GM23248 (cell line): ENCODE data around the gene LRP1. TPM values are rescaled to one million over a fixed set of nuclear protein-coding genes. Genes with fewer than 3 reads are reported as not detected.

Experiments
- DNase-seq: peaks from one replicate; pipeline ENCODE4 v3.0.0-alpha.2; 2015
- H2AFZ ChIP-seq: fragments of 200-600 bp; sonication (generic); 2 replicates; pipeline ENCODE4 v1.6.1; 2016; ENCODE audit warnings: antibody characterized with exemption
- H3F3A ChIP-seq: fragments of 200-600 bp; sonication (generic); 2 replicates; pipeline ENCODE4 v1.6.1; 2016; ENCODE audit warnings: mild to moderate bottlenecking, antibody characterized with exemption, mixed run types; ENCODE audit not compliant: insufficient read depth
- H3K27ac ChIP-seq: fragments of 200-600 bp; sonication (generic); 2 replicates; pipeline ENCODE4 v1.5.1; 2016; ENCODE audit warnings: mild to moderate bottlenecking
- H3K27me3 ChIP-seq: fragments of 200-600 bp; sonication (generic); replicated peaks from 2 replicates; pipeline ENCODE4 v1.6.1; 2016; ENCODE audit warnings: mild to moderate bottlenecking; ENCODE audit not compliant: insufficient read depth
- H3K36me3 ChIP-seq: fragments of 200-600 bp; sonication (generic); 2 replicates; pipeline ENCODE4 v1.6.1; 2016; ENCODE audit warnings: low read depth, mild to moderate bottlenecking
- H3K4me1 ChIP-seq: fragments of 200-600 bp; sonication (generic); 2 replicates; pipeline ENCODE4 v1.6.1; 2016; ENCODE audit warnings: mild to moderate bottlenecking; ENCODE audit not compliant: insufficient read depth
- H3K4me2 ChIP-seq: fragments of 200-600 bp; sonication (generic); one replicate; pipeline ENCODE4 v1.6.1; 2016; ENCODE audit warnings: mild to moderate bottlenecking; ENCODE audit not compliant: unreplicated experiment
- H3K4me3 ChIP-seq: fragments of 200-600 bp; sonication (generic); 2 replicates; pipeline ENCODE4 v1.5.1; 2016; ENCODE audit warnings: mild to moderate bottlenecking
- H3K79me2 ChIP-seq: fragments of 200-600 bp; sonication (generic); 2 replicates; pipeline ENCODE4 v1.6.1; 2016; ENCODE audit warnings: mild to moderate bottlenecking; ENCODE audit not compliant: insufficient read depth
- H3K9ac ChIP-seq: fragments of 200-600 bp; sonication (generic); 2 replicates; pipeline ENCODE4 v1.6.1; 2016; ENCODE audit warnings: mild to moderate bottlenecking
- H3K9me2 ChIP-seq: fragments of 200-600 bp; sonication (generic); 2 replicates; pipeline ENCODE4 v1.6.1; 2016; ENCODE audit warnings: mixed run types, mild to moderate bottlenecking, moderate library complexity; ENCODE audit not compliant: insufficient read depth
- H3K9me3 ChIP-seq: fragments of 200-600 bp; sonication (generic); one replicate; pipeline ENCODE4 v1.6.1; 2017; ENCODE audit warnings: low read depth
- H4K20me1 ChIP-seq: fragments of 200-600 bp; sonication (generic); 2 replicates; pipeline ENCODE4 v1.6.0; 2016; ENCODE audit not compliant: insufficient read depth
- EZH2 ChIP-seq: fragments of 200-600 bp; sonication (generic); IDR thresholded peaks from 2 replicates; pipeline ENCODE4 v1.6.1; 2018; ENCODE audit warnings: antibody characterized with exemption, mild to moderate bottlenecking; ENCODE audit not compliant: insufficient read depth, poor library complexity, severe bottlenecking
- EZH2phosphoT487 ChIP-seq: fragments of 200-600 bp; sonication (generic); IDR thresholded peaks from 2 replicates; pipeline ENCODE4 v1.6.1; 2018; ENCODE audit warnings: antibody characterized with exemption, moderate library complexity, mild to moderate bottlenecking, low read depth; ENCODE audit not compliant: insufficient read depth
- WGBS, 2 experiments: methylation state at CpG; one replicate each; pipeline ENCODE4 v1.1.6; 2015 to 2017; ENCODE audit warnings: low lambda C conversion rate in 2 of 2, low coverage in 1 of 2; ENCODE audit errors: missing lambda C conversion rate in 2 of 2; 5-methylcytosine and 5-hydroxymethylcytosine counted together
- in situ Hi-C: fragments of 300-500 bp; cut with MboI; formaldehyde crosslinking; loops from 2 replicates; pipeline ENCODE4 v1.15.0; 2020
- polyA plus RNA-seq: library from polyadenylated mRNA; unstranded; fragments of >200 nt; fragmentation: Nextera tagmentation; extraction: Ambion mirVana; gene quantifications from 2 replicates; pipeline ENCODE4 v1.2.1, GENCODE V29; 2016
- total RNA-seq: library from RNA; depleted of rRNA; stranded (reverse); fragments of >200 nt; shearing (Covaris generic); gene quantifications from 2 replicates; pipeline ENCODE4 v1.2.3, GENCODE V29; 2014

LRP1 gene
- total and polyA plus RNA-seq, 2 experiments from 2014 or later, result 166 to 257 TPM

DNA sequence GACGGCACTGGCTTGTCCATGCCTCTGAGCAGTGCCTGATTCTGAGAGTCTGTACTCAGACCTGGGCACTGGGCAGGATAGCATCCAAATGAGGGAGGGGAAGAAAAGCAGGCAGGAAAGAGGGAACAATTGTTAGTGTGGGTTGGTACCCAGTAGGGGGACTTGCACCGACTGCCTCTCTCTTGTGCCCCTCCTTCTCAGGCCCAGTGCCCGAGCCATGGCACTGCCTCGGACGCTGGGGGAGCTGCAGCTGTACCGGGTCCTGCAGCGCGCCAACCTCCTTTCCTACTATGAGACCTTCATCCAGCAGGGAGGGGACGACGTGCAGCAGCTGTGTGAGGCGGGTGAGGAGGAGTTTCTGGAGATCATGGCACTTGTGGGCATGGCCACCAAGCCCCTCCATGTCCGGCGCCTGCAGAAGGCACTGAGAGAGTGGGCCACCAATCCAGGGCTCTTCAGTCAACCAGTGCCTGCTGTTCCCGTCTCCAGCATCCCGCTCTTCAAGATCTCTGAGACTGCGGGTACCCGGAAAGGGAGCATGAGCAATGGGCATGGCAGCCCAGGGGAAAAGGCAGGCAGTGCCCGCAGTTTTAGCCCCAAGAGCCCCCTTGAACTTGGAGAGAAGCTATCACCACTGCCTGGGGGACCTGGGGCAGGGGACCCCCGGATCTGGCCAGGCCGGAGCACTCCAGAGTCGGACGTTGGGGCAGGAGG, 37.2 kb upstream of the LRP1 start:
- H3K4me3 ChIP-seq, result peak overlapping the region; percentile 93
- H3K4me1 ChIP-seq, result peaks cover 30% of the 10 kb centered on the region
- H3K79me2 ChIP-seq, result peaks cover 42% of the 10 kb centered on the region
- H3K27ac ChIP-seq, result peak overlapping the region; percentile 85
- no peak for TF ChIP-seq EZH2phosphoT487
- no peak for TF ChIP-seq EZH2
- H3K4me2 ChIP-seq, result peak overlapping the region; percentile 86
- peak; percentile 78 for DNase-seq
- no peaks in the 10 kb centered on the region for H3K9me3 ChIP-seq
- no peak overlapping the region for H2AFZ ChIP-seq
- in situ Hi-C loops, result no loop called here
- no peaks in the 10 kb centered on the region for H3K27me3 ChIP-seq
- peak overlapping the region; percentile 89 for H3K9ac ChIP-seq
- H3F3A ChIP-seq, result peaks cover 39% of the 10 kb centered on the region
- H3K36me3 ChIP-seq, result peaks cover 26% of the 10 kb centered on the region
- H4K20me1 ChIP-seq, result no peaks in the 10 kb centered on the region
- H3K9me2 ChIP-seq, result no peaks in the 10 kb centered on the region
- 15 to 18% methylated on average over 14 to 22 of the region's 22 CpGs for WGBS, 2 experiments

DNA sequence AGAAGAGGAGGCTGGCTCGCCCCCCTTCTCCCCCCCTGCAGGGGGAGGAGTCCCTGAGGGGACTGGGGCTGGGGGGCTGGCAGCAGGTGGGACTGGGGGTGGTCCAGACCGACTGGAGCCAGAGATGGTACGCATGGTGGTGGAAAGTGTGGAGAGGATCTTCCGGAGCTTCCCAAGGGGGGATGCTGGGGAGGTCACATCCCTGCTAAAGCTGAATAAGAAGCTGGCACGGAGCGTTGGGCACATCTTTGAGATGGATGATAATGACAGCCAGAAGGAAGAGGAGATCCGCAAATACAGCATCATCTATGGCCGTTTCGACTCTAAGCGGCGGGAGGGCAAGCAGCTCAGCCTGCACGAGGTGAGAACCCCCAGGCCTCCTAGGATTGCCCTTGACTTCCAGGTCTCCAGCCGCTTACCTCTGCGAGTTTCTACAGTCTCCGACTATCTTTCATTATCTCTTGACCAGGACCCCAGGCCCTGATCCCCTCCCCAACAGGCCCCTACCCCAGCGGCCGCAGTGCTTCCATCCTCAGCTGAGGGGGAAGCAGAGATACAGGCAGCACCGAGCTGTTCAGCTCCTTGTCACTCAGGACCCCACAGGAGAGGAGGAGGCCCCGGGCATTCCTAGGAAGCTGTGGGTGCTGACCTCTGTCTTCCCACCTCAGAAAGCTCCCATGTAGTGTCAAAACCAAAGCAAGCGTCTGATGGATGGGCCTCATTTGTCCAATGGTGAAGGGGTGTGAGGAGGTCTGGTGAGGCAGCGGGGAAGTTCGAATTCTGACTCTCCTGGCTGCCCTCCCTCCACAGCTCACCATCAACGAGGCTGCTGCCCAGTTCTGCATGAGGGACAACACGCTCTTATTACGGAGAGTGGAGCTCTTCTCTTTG, 36.4 kb upstream of the LRP1 start:
- Histone ChIP-seq H3K27me3 (no peaks in the 10 kb centered on the region), H3K4me1 (peaks cover 26% of the 10 kb centered on the region), H4K20me1 (no peaks in the 10 kb centered on the region), H3K27ac (peak overlapping the region; percentile 85), H3K4me3 (peak overlapping the region; percentile 93), H3K36me3 (peaks cover 26% of the 10 kb centered on the region), H3K9ac (peak overlapping the region; percentile 89), H2AFZ (no peak overlapping the region), H3F3A (peaks cover 41% of the 10 kb centered on the region), H3K9me2 (no peaks in the 10 kb centered on the region), H3K79me2 (peaks cover 42% of the 10 kb centered on the region), H3K9me3 (no peaks in the 10 kb centered on the region), H3K4me2 (peak overlapping the region; percentile 86)
- no peak for TF ChIP-seq EZH2
- TF ChIP-seq EZH2phosphoT487, result no peak
- in situ Hi-C loops, result no loop called here
- no peak for DNase-seq
- 65 to 73% methylated on average over 16 to 25 of the region's 25 CpGs for WGBS, 2 experiments

DNA sequence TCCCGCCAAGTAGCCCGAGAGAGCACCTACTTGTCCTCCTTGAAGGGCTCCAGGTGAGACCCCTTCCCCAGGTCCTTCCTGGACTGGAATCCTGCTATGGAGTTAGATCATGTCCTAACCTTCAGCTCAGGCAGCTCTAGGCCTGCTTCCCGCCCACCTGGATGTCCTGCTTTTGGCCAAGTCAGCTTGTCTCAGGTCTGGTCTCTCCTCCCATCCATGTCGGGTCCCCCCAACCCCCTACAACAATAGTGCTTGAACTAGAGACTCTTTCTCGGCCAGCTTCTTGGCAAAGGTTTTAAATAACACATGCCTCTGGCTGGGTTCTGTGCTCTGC, 35.8 kb upstream of the LRP1 start:
- WGBS, 2 experiments, result 61 to 64% methylated on average over 5 of the region's 5 CpGs
- Histone ChIP-seq H3K27me3 (no peaks in the 10 kb centered on the region), H3K9me3 (no peaks in the 10 kb centered on the region), H3K79me2 (peaks cover 42% of the 10 kb centered on the region), H3K4me1 (peaks cover 26% of the 10 kb centered on the region), H3K9me2 (no peaks in the 10 kb centered on the region), H2AFZ (no peak overlapping the region), H4K20me1 (no peaks in the 10 kb centered on the region), H3K4me2 (peak overlapping the region; percentile 31), H3F3A (peaks cover 46% of the 10 kb centered on the region), H3K9ac (peak overlapping the region; percentile 89), H3K27ac (peak overlapping the region; percentile 77), H3K36me3 (peaks cover 27% of the 10 kb centered on the region), H3K4me3 (peak overlapping the region; percentile 93; the same call in 1 of the 2 replicates)
- in situ Hi-C loops, result no loop called here
- no peak for TF ChIP-seq EZH2
- no peak for TF ChIP-seq EZH2phosphoT487
- DNase-seq, result no peak

DNA sequence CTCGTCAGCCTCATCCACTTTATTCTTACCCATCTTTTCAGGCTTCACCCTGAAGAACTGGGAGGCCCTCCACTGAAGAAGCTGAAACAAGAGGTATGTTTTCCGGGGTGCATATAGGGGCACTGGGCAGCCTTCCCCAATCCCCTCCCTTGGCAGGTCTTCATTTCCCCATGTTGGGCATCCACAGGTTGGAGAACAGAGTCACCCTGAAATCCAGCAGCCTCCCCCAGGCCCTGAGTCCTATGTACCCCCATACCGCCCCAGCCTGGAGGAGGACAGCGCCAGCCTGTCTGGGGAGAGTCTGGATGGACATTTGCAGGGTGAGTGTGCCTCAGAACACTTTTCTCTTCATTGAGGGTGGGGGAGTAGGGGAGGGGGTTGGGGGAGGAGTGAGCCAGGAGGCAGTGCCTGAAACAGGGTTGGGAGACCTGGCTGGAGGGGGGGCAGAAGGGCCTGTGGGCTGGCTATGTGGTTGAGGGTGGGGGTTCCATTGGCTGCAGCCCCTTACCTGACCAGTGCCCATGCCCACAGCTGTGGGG, 35.3 kb upstream of the LRP1 start:
- peak overlapping the region; percentile 93 for H3K4me3 ChIP-seq
- H3K4me1 ChIP-seq, result peaks cover 26% of the 10 kb centered on the region
- TF ChIP-seq EZH2phosphoT487 (no peak), EZH2 (no peak)
- H3K9me2 ChIP-seq, result no peaks in the 10 kb centered on the region
- H3K9ac ChIP-seq, result peak overlapping the region; percentile 89
- H3F3A ChIP-seq, result peaks cover 51% of the 10 kb centered on the region
- H3K36me3 ChIP-seq, result peaks cover 32% of the 10 kb centered on the region
- in situ Hi-C loops, result no loop called here
- no peaks in the 10 kb centered on the region for H3K9me3 ChIP-seq
- no peak overlapping the region for H2AFZ ChIP-seq
- DNase-seq, result no peak
- H3K27ac ChIP-seq, result peak overlapping the region; percentile 77
- 63 to 73% methylated on average over 4 of the region's 4 CpGs for WGBS, 2 experiments
- peak overlapping the region; percentile 77 for H3K4me2 ChIP-seq
- H4K20me1 ChIP-seq, result no peaks in the 10 kb centered on the region
- no peaks in the 10 kb centered on the region for H3K27me3 ChIP-seq
- H3K79me2 ChIP-seq, result peaks cover 42% of the 10 kb centered on the region
